Esophagus squamous epithelium (tissue), 4 donors: ENCODE results near the gene CFAP97D2.

Source experiments
- CTCF ChIP-seq, 6 experiments: fragments of 450-650 bp in 4 of 6; fragments of 200-600 bp in 2 of 6; sonication (generic) in 2 of 6; IDR thresholded peaks; one replicate each; pipeline ENCODE4 v1.5.1; 2016 to 2019; ENCODE audit warnings: antibody characterized with exemption in 6 of 6, mild to moderate bottlenecking in 4 of 6, moderate library complexity in 4 of 6
- POLR2A ChIP-seq, 4 donors: fragments of 450-650 bp; IDR thresholded peaks; one replicate each; pipeline ENCODE4 v1.6.1; 2017; ENCODE audit warnings: antibody characterized with exemption in 4 of 4, mild to moderate bottlenecking in 4 of 4, moderate library complexity in 3 of 4

- TF ChIP-seq CTCF (IDR thresholded peaks at IDR 0.05) (no peak), POLR2A (IDR thresholded peaks at IDR 0.05) (no peak)
Observed at GRCh38 chr13:114256547-114256946, 77.5 kb downstream of the CFAP97D2 start.
